SK-N-SH treated with all-trans-retinoic acid at 6 μM for 48 hours (cell line): ENCODE data around the gene RANBP1.

ENCODE experiments used
- CSDC2 ChIP-seq: fragments of 250-450 bp; sonication (Bioruptor Pico); IDR thresholded peaks from 2 replicates; pipeline ENCODE4 v1.5.0; 2020; ENCODE audit warnings: mild to moderate bottlenecking, moderate library complexity
- ESRRG ChIP-seq: fragments of 250-450 bp; sonication (Bioruptor Pico); IDR thresholded peaks from 2 replicates; pipeline ENCODE4 v1.6.1; 2021; ENCODE audit warnings: mild to moderate bottlenecking
- GLIS3 ChIP-seq: fragments of 250-450 bp; sonication (Bioruptor Pico); IDR thresholded peaks from 2 replicates; pipeline ENCODE4 v1.5.0; 2020; ENCODE audit warnings: mild to moderate bottlenecking, moderate library complexity
- ISL1 ChIP-seq: fragments of 250-450 bp; sonication (Bioruptor Pico); IDR thresholded peaks from 2 replicates; pipeline ENCODE4 v2.1.2; 2022; ENCODE audit warnings: mild to moderate bottlenecking, moderate library complexity
- OSR1 ChIP-seq: fragments of 250-450 bp; sonication (Bioruptor Pico); IDR thresholded peaks from 2 replicates; pipeline ENCODE4 v1.8.0; 2022; ENCODE audit warnings: moderate library complexity, mild to moderate bottlenecking, inconsistent platforms
- PATZ1 ChIP-seq: fragments of 250-450 bp; sonication (Bioruptor Pico); IDR thresholded peaks from 2 replicates; pipeline ENCODE4 v1.8.0; 2020; ENCODE audit warnings: mild to moderate bottlenecking, moderate library complexity, borderline replicate concordance
- POU6F1 ChIP-seq: fragments of 250-450 bp; sonication (Bioruptor Pico); IDR thresholded peaks from 2 replicates; pipeline ENCODE4 v1.8.0; 2021; ENCODE audit warnings: low read depth, mild to moderate bottlenecking, moderate library complexity, borderline replicate concordance
- SNAI2 ChIP-seq: fragments of 250-450 bp; sonication (Bioruptor Pico); IDR thresholded peaks from 2 replicates; pipeline ENCODE4 v1.5.0; 2020; ENCODE audit warnings: mild to moderate bottlenecking, moderate library complexity
- ZFP3 ChIP-seq: fragments of 250-450 bp; sonication (Bioruptor Pico); IDR thresholded peaks from 2 replicates; pipeline ENCODE4 v1.5.0; 2020; ENCODE audit warnings: mild to moderate bottlenecking, moderate library complexity
- ZFP30 ChIP-seq: fragments of 450-650 bp; formaldehyde crosslinking; IDR thresholded peaks from 2 replicates; pipeline ENCODE4 v1.5.0; 2022; ENCODE audit warnings: mild to moderate bottlenecking, moderate library complexity
- ZNF565 ChIP-seq: fragments of 450-650 bp; formaldehyde crosslinking; conservative IDR thresholded peaks from 2 replicates; pipeline ENCODE4 v1.5.0; 2020; ENCODE audit warnings: low read depth, mild to moderate bottlenecking, moderate library complexity
- ZNF8 ChIP-seq: fragments of 450-650 bp; formaldehyde crosslinking; IDR thresholded peaks from 2 replicates; pipeline ENCODE4 v1.5.0; 2020; ENCODE audit warnings: mild to moderate bottlenecking, moderate library complexity

- no peak for TF ChIP-seq SNAI2 (CRISPR knock-in tag)
- TF ChIP-seq ISL1, result no peak
- no peak for TF ChIP-seq GLIS3 (CRISPR knock-in tag)
- TF ChIP-seq ZNF565 (CRISPR knock-in tag), result no peak
- TF ChIP-seq PATZ1 (CRISPR knock-in tag), result no peak
- no peak for TF ChIP-seq OSR1 (CRISPR knock-in tag)
- no peak for TF ChIP-seq ESRRG
- TF ChIP-seq ZFP3 (CRISPR knock-in tag), result no peak
- no peak for TF ChIP-seq ZFP30 (CRISPR knock-in tag)
- no peak for TF ChIP-seq POU6F1 (CRISPR knock-in tag)
- TF ChIP-seq CSDC2, result no peak
- TF ChIP-seq ZNF8, result no peak
Observed at GRCh38 chr22:20102203-20102780, 13.6 kb upstream of the RANBP1 start.
